HK-2 (cell line): ENCODE measurements around the gene HNF1A.
"Not testable (repeated sequence)": the region's sequence is repeated elsewhere in the genome, so short reads cannot be mapped to it uniquely, and the experiment has no call there.

ENCODE experiments used
- DNase-seq: peaks from one replicate; pipeline ENCODE4 v3.0.0-alpha.2; 2018; ENCODE audit not compliant: unreplicated experiment

The HNF1A gene

GRCh38 chr12:120978296-120979219, at the start of gene HNF1A:
TSS of gene HNF1A (plus strand) at chr12:120978543. CDS start at chr12:120978769, 226 bp downstream.
- no peak for DNase-seq

GRCh38 chr12:120928864-120929652, 49.3 kb upstream of the HNF1A start:
- no peak for DNase-seq

- no peak for DNase-seq
Measured at GRCh38 chr12:120930032-120930431, 48.3 kb upstream of the HNF1A start.

GRCh38 chr12:120932058-120932457, 46.3 kb upstream of the HNF1A start:
- DNase-seq, result no peak

GRCh38 chr12:120932956-120933526, 45.3 kb upstream of the HNF1A start:
- DNase-seq, result no peak

GRCh38 chr12:120933786-120934185, 44.6 kb upstream of the HNF1A start:
- no peak for DNase-seq

GRCh38 chr12:120936197-120936596, 42.1 kb upstream of the HNF1A start:
- DNase-seq, result no peak

GRCh38 chr12:120938496-120938895, 39.8 kb upstream of the HNF1A start:
- no peak for DNase-seq

- no peak for DNase-seq
Measured at GRCh38 chr12:120939523-120939922, 38.8 kb upstream of the HNF1A start.

GRCh38 chr12:120940006-120940405, 38.3 kb upstream of the HNF1A start:
- no peak for DNase-seq

GRCh38 chr12:120940799-120941198, 37.5 kb upstream of the HNF1A start:
- DNase-seq, result peak; percentile 80

- DNase-seq, result no peak
Measured at GRCh38 chr12:120941412-120941811, 36.9 kb upstream of the HNF1A start.

GRCh38 chr12:120941846-120942405, 36.4 kb upstream of the HNF1A start:
- DNase-seq, result no peak

- no peak for DNase-seq
Measured at GRCh38 chr12:120943482-120943881, 34.9 kb upstream of the HNF1A start.

- peak; percentile 48 for DNase-seq
Measured at GRCh38 chr12:120944645-120945217, 33.6 kb upstream of the HNF1A start.

- DNase-seq, result not testable (repeated sequence)
Measured at GRCh38 chr12:120945516-120945915, 32.8 kb upstream of the HNF1A start.

- DNase-seq, result not testable (repeated sequence)
Measured at GRCh38 chr12:120950260-120950799, 28.0 kb upstream of the HNF1A start.

- no peak for DNase-seq
Measured at GRCh38 chr12:120950807-120951206, 27.5 kb upstream of the HNF1A start.

GRCh38 chr12:120955232-120955631, 23.1 kb upstream of the HNF1A start:
- no peak for DNase-seq

- no peak for DNase-seq
Measured at GRCh38 chr12:120956579-120957300, 21.6 kb upstream of the HNF1A start.
